ENCODE results near the gene B4GALT6.

DNA sequence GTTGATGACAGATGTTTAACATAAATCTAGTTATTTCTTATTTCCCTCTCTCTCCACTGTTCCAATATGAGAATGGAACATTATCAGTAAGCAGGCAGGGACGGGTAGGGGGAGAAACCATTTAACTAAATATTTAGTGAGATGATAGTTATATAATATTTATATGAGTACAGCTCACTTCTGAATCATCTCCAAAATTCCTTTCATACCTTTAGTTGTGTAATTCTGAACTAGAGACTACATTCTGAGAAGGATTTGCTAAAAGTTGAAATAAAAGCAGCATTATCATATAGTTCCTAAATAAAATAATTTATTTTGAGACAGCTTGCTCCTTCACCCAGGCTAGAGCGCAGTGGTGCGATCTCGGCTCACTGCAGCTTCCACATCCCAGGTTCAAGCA is 41.4 kb downstream of the B4GALT6 start:
- TF ChIP-seq, protein P1, sequence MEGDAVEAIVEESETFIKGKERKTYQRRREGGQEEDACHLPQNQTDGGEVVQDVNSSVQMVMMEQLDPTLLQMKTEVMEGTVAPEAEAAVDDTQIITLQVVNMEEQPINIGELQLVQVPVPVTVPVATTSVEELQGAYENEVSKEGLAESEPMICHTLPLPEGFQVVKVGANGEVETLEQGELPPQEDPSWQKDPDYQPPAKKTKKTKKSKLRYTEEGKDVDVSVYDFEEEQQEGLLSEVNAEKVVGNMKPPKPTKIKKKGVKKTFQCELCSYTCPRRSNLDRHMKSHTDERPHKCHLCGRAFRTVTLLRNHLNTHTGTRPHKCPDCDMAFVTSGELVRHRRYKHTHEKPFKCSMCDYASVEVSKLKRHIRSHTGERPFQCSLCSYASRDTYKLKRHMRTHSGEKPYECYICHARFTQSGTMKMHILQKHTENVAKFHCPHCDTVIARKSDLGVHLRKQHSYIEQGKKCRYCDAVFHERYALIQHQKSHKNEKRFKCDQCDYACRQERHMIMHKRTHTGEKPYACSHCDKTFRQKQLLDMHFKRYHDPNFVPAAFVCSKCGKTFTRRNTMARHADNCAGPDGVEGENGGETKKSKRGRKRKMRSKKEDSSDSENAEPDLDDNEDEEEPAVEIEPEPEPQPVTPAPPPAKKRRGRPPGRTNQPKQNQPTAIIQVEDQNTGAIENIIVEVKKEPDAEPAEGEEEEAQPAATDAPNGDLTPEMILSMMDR (IDR thresholded peaks at IDR 0.05) = no peak
- no peak for TF ChIP-seq POLR2AphosphoS5 (IDR thresholded peaks at IDR 0.05)
